ENCODE data around the gene DHX36. TPM values are rescaled to one million over a fixed set of nuclear protein-coding genes. Genes with fewer than 3 reads are reported as not detected.
A peak's percentile ranks its signal among the peaks of the same experiment; 100 is the strongest.

DHX36 gene
- total RNA-seq, 4 donors from 2014 or later, result 53.8 to 116 (median 109) TPM

DNA sequence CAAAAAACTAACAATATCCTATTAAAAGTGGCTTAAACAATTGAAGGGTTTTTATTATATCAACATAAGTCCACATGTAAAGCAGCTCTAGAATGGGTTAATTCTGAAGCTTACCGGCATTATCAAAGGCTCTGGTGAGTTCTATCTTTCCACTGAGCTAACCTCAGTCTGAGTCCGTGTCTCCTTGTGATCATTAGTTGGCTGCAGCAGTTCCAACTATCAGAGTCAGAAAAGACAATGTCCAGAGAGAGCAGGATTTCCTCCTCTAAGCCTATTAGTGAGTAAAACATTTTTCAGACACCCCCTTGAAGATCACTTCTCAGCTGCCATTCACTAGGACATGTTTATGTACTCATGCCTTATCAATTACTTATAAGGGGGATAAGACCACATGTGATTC is 49.9 kb downstream of the DHX36 start:
- Histone ChIP-seq H3K4me3 (no peak overlapping the region), H3K27ac (no peak overlapping the region), H3K4me1 (no peaks in the 10 kb centered on the region), H3K27me3 (no peaks in the 10 kb centered on the region), H3K9me3 (no peaks in the 10 kb centered on the region), H3K36me3 (no peaks in the 10 kb centered on the region)
- TF ChIP-seq POLR2A (IDR thresholded peaks at IDR 0.05), result no peak
- no peak for TF ChIP-seq CTCF (IDR thresholded peaks at IDR 0.05)
- no peak for DNase-seq
- intact Hi-C loops (cut with DNase I; ENCODE audit: low total_unique reads), result no loop called here

DNA sequence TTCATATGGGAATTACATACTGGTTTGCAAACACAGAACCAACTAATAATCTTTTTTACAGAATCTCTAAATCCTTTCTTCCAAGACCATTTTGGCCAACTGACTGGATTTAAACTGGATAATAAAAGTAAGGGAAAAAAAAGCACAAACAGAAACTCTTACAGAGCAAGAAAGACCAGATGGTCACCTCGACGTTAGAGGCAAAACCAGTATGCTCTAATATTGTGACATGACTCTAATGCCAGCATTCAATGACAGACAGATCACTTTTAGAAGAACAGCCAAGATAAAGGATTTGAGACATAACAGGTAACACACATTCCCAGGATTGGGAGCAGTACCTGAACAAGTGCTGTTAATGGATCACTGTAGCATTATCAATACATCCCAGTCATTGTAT is 50.9 kb downstream of the DHX36 start:
- no peaks in the 10 kb centered on the region for H3K4me1 ChIP-seq
- intact Hi-C loops (cut with DNase I; ENCODE audit: low total_unique reads), result no loop called here
- H3K27me3 ChIP-seq, result no peaks in the 10 kb centered on the region
- DNase-seq, result no peak
- TF ChIP-seq POLR2A (IDR thresholded peaks at IDR 0.05) (no peak), CTCF (IDR thresholded peaks at IDR 0.05) (no peak)
- H3K36me3 ChIP-seq, result no peaks in the 10 kb centered on the region
- no peaks in the 10 kb centered on the region for H3K9me3 ChIP-seq
- no peak overlapping the region for H3K27ac ChIP-seq
- no peak overlapping the region for H3K4me3 ChIP-seq

GRCh38 chr3:154254527-154254926 is 69.8 kb downstream of the DHX36 start:
- Histone ChIP-seq H3K36me3 (no peaks in the 10 kb centered on the region), H3K27ac (no peak overlapping the region), H3K9me3 (no peaks in the 10 kb centered on the region), H3K4me1 (no peaks in the 10 kb centered on the region), H3K4me3 (no peak overlapping the region), H3K27me3 (no peaks in the 10 kb centered on the region)
- intact Hi-C loops (cut with DNase I; ENCODE audit: low total_unique reads), result no loop called here
- no peak for DNase-seq
- TF ChIP-seq POLR2A (IDR thresholded peaks at IDR 0.05) (no peak), CTCF (IDR thresholded peaks at IDR 0.05) (no peak)

GRCh38 chr3:154252759-154253638 is 71.3 kb downstream of the DHX36 start:
- no peaks in the 10 kb centered on the region for H3K36me3 ChIP-seq
- H3K4me3 ChIP-seq, result no peak overlapping the region
- intact Hi-C loops (cut with DNase I; ENCODE audit: low total_unique reads), result no loop called here
- no peak overlapping the region for H3K27ac ChIP-seq
- no peaks in the 10 kb centered on the region for H3K4me1 ChIP-seq
- no peaks in the 10 kb centered on the region for H3K9me3 ChIP-seq
- TF ChIP-seq POLR2A (IDR thresholded peaks at IDR 0.05) (no peak), CTCF (IDR thresholded peaks at IDR 0.05) (peak; percentile 80 to 89 (median 88))
- H3K27me3 ChIP-seq, result no peaks in the 10 kb centered on the region
- DNase-seq, result peak; percentile 89 to 90

DNA sequence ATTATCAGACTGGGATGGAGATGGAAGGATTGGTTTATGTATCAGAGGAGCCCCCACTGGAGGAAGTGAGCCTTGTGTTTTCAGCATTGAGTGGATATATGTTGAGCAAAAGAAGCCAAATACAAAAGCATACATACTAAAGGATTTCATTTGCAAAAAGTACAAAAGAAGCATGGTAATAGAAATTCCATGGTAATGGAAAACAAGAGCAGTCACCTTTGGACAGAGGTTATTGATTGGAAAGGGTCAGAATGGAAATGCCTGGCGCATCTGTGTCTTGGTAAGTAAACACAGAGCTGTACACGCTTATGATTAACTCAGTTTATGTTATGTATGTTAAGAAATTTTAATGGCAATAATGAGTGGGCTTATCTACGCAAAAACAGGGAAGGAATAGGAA is 72.7 kb downstream of the DHX36 start:
- no peak overlapping the region for H3K27ac ChIP-seq
- no peaks in the 10 kb centered on the region for H3K9me3 ChIP-seq
- no peaks in the 10 kb centered on the region for H3K36me3 ChIP-seq
- intact Hi-C loops (cut with DNase I; ENCODE audit: low total_unique reads), result no loop called here
- no peak for DNase-seq
- no peaks in the 10 kb centered on the region for H3K27me3 ChIP-seq
- H3K4me1 ChIP-seq, result no peaks in the 10 kb centered on the region
- TF ChIP-seq CTCF (IDR thresholded peaks at IDR 0.05), result no peak
- no peak for TF ChIP-seq POLR2A (IDR thresholded peaks at IDR 0.05)
- H3K4me3 ChIP-seq, result no peak overlapping the region

Data from uterus (tissue), 4 donors.